Measurements from ENCODE around the gene LCE2C. TPM values are rescaled to one million over a fixed set of nuclear protein-coding genes. Genes with fewer than 3 reads are reported as not detected.
"Not testable (repeated sequence)": the region's sequence is repeated elsewhere in the genome, so short reads cannot be mapped to it uniquely, and the experiment has no call there.

The LCE2C gene
- total RNA-seq, 1 experiment from 2014 or later, result not detected

GRCh38 chr1:152681616-152682015 lies 6.5 kb downstream of the LCE2C start:
- Histone ChIP-seq H3K36me3 (ENCODE audit: control insufficient read depth, insufficient read depth, low read length) (no peaks in the 10 kb centered on the region), H3K4me3 (ENCODE audit: low read depth, low read length) (no peak overlapping the region), H3K9me3 (no peaks in the 10 kb centered on the region), H3K27me3 (replicated peaks; ENCODE audit: control insufficient read depth, insufficient read depth, low read length) (no peaks in the 10 kb centered on the region; the same call in 1 of the 2 replicates), H3K4me1 (no peaks in the 10 kb centered on the region)
- Mint-ChIP-seq H3K4me1 (ENCODE audit: low read depth, unreplicated experiment) (no peaks in the 10 kb centered on the region), H3K27ac (ENCODE audit: unreplicated experiment) (no peak overlapping the region), H3K9me3 (ENCODE audit: unreplicated experiment) (no peaks in the 10 kb centered on the region), H3K36me3 (ENCODE audit: insufficient read depth, unreplicated experiment) (no peaks in the 10 kb centered on the region), H3K4me3 (ENCODE audit: unreplicated experiment) (no peak overlapping the region), H3K27me3 (ENCODE audit: insufficient read depth, unreplicated experiment) (peaks cover 11% of the 10 kb centered on the region)
- CTCF ChIA-PET, result no interaction called here
- BruUV-seq (replicated peaks), result no TSS peak
- intact Hi-C loops (cut with micrococcal nuclease; ENCODE audit: unreplicated experiment), result no loop called here
- no peak for TF ChIP-seq CTCF (IDR thresholded peaks at IDR 0.05; ENCODE audit: insufficient read depth in 1 of 2, low read depth in 1 of 2, low read length in 1 of 2, severe bottlenecking in 1 of 2, unreplicated experiment in 1 of 2)
- DNase-seq, result no peak
- POLR2A ChIA-PET, result no interaction called here

GRCh38 chr1:152683846-152684245 lies 8.8 kb downstream of the LCE2C start:
- H3K4me3 ChIP-seq (ENCODE audit: low read depth, low read length), result no peak overlapping the region
- H3K4me1 Mint-ChIP-seq (ENCODE audit: low read depth, unreplicated experiment), result no peaks in the 10 kb centered on the region
- no peaks in the 10 kb centered on the region for H3K36me3 Mint-ChIP-seq (ENCODE audit: insufficient read depth, unreplicated experiment)
- no peaks in the 10 kb centered on the region for H3K4me1 ChIP-seq
- no peaks in the 10 kb centered on the region for H3K36me3 ChIP-seq (ENCODE audit: control insufficient read depth, insufficient read depth, low read length)
- BruUV-seq (replicated peaks), result no TSS peak
- no peak for TF ChIP-seq CTCF (IDR thresholded peaks at IDR 0.05; ENCODE audit: insufficient read depth in 1 of 2, low read depth in 1 of 2, low read length in 1 of 2, severe bottlenecking in 1 of 2, unreplicated experiment in 1 of 2)
- DNase-seq, result no peak
- H3K27me3 ChIP-seq (replicated peaks; ENCODE audit: control insufficient read depth, insufficient read depth, low read length), result no peaks in the 10 kb centered on the region; the same call in 1 of the 2 replicates
- H3K27me3 Mint-ChIP-seq (ENCODE audit: insufficient read depth, unreplicated experiment), result peaks cover 13% of the 10 kb centered on the region
- CTCF ChIA-PET, result no interaction called here
- H3K4me3 Mint-ChIP-seq (ENCODE audit: unreplicated experiment), result no peak overlapping the region
- H3K27ac Mint-ChIP-seq (ENCODE audit: unreplicated experiment), result no peak overlapping the region
- intact Hi-C loops (cut with micrococcal nuclease; ENCODE audit: unreplicated experiment), result no loop called here
- no peaks in the 10 kb centered on the region for H3K9me3 ChIP-seq
- H3K9me3 Mint-ChIP-seq (ENCODE audit: unreplicated experiment), result no peaks in the 10 kb centered on the region
- POLR2A ChIA-PET, result no interaction called here

- not testable (repeated sequence) for H3K9me3 Mint-ChIP-seq (ENCODE audit: unreplicated experiment)
Measured at GRCh38 chr1:152685823-152686222, 10.7 kb downstream of the LCE2C start, which contains the start of gene LCE2B. TSS of gene LCE2B (plus strand) at chr1:152686123. CDS start at chr1:152686844, 721 bp downstream.

More at GRCh38 chr1:152685823-152686222, 10.7 kb downstream of the LCE2C start, which contains the start of gene LCE2B:
- H3K36me3 Mint-ChIP-seq (ENCODE audit: insufficient read depth, unreplicated experiment); H3K9me3 ChIP-seq; H3K27ac Mint-ChIP-seq (ENCODE audit: unreplicated experiment); BruUV-seq (replicated peaks); H3K27me3 ChIP-seq (replicated peaks; ENCODE audit: control insufficient read depth, insufficient read depth, low read length); H3K4me3 ChIP-seq (ENCODE audit: low read depth, low read length); intact Hi-C loops (cut with micrococcal nuclease; ENCODE audit: unreplicated experiment); POLR2A ChIA-PET; H3K4me3 Mint-ChIP-seq (ENCODE audit: unreplicated experiment); H3K4me1 Mint-ChIP-seq (ENCODE audit: low read depth, unreplicated experiment); DNase-seq; H3K36me3 ChIP-seq (ENCODE audit: control insufficient read depth, insufficient read depth, low read length); CTCF ChIA-PET; H3K4me1 ChIP-seq: not testable (repeated sequence)
- H3K27me3 Mint-ChIP-seq (ENCODE audit: insufficient read depth, unreplicated experiment), result peaks cover 20% of the 10 kb centered on the region

Data from Caco-2 (cell line).